ENCODE results near the gene A2M.
"Not testable (repeated sequence)": the region's sequence is repeated elsewhere in the genome, so short reads cannot be mapped to it uniquely, and the experiment has no call there.

Gene A2M

DNA sequence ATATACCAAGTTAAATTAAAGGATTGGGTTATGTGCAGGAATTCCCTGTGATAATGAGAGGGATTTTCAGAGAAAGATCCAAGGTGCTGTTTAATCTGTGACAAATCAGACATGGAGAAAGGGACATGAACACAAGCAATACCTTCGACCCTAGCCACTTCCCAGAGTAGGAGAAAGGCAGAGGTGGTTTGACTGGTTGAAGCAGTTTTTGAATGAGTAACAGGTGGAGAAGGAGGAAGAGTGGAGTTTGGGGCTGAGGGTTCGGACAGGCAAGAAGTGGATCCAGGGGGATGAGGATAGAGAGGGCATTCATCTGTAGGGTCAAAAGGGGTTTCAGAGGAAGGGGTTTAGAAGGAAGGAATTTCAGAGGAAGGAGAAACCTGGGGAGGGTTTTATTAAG is 27.4 kb upstream of the A2M start:
- Histone ChIP-seq H3K4me2 (ENCODE audit: low read length, poor library complexity, severe bottlenecking) (no peak overlapping the region), H3K23ac (ENCODE audit: low read length in 2 of 2) (no peak overlapping the region), H2AK5ac (ENCODE audit: low read length, severe bottlenecking) (no peak overlapping the region), H4K91ac (ENCODE audit: low read length) (no peak overlapping the region), H3K4me3 (ENCODE audit: insufficient read depth in 1 of 2, low read depth in 1 of 2, low read length in 2 of 2) (no peak overlapping the region), H3K4me1 (ENCODE audit: control insufficient read depth, insufficient read depth, low read depth, low read length) (no peaks in the 10 kb centered on the region), H4K8ac (ENCODE audit: low read length) (no peak overlapping the region), H2BK5ac (ENCODE audit: low read depth, low read length, poor library complexity, severe bottlenecking) (no peak overlapping the region), H2BK15ac (ENCODE audit: low read depth, poor library complexity, severe bottlenecking) (no peak overlapping the region), H3K9ac (ENCODE audit: low read length) (no peak overlapping the region), H3K4ac (ENCODE audit: low read depth in 1 of 2, low read length in 2 of 2) (no peak overlapping the region), H3K27ac (ENCODE audit: low read length, poor library complexity, severe bottlenecking) (no peak overlapping the region), H2BK120ac (ENCODE audit: low read depth, low read length) (no peak overlapping the region), H3K9me3 (ENCODE audit: control insufficient read depth, low read length) (peaks cover 35% of the 10 kb centered on the region), H3K14ac (ENCODE audit: low read length in 2 of 2) (no peak overlapping the region), H2AFZ (ENCODE audit: low read depth, low read length) (no peak overlapping the region), H3K36me3 (ENCODE audit: control insufficient read depth in 1 of 2, insufficient read depth in 2 of 2, low read depth in 1 of 2, low read length in 2 of 2) (no peaks in the 10 kb centered on the region), H3K18ac (ENCODE audit: low read depth in 1 of 2, low read length in 2 of 2) (no peak overlapping the region), H3K79me1 (replicated peaks; ENCODE audit: low read length, poor library complexity, severe bottlenecking) (no peaks in the 10 kb centered on the region), H3K27me3 (ENCODE audit: control insufficient read depth in 1 of 2, insufficient read depth in 1 of 2, low read length in 2 of 2) (no peaks in the 10 kb centered on the region), H2BK12ac (ENCODE audit: low read length in 2 of 2) (no peak overlapping the region)
- no peak for DNase-seq
- 64% methylated on average over 2 of the region's 2 CpGs for WGBS

- 20% methylated on average over 2 of the region's 2 CpGs for WGBS
- H3K4ac ChIP-seq (ENCODE audit: low read depth in 1 of 2, low read length in 2 of 2), result not testable (repeated sequence)
- peaks cover 18% of the 10 kb centered on the region for H3K9me3 ChIP-seq (ENCODE audit: control insufficient read depth, low read length)
Observed at GRCh38 chr12:9139588-9140290, 24.0 kb upstream of the A2M start.

DNA sequence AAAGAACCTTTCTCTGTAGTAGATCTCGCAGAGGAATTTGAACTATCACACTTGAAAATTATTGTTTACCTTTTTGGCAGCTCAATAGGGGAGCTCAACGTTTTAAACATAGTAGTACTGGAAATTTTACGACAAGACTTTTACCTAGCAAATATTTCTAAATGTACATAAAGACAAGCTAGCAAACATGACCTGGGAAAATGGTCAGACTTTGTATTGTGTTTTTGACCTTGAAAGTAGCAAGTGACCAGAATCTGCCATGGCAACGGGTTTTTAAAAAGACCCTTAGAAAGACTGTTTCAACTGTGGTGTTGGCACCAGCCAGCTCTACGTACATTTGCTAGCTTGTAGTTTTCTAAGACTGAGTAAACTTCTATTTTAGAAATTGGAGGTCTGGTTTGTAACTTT is 20.2 kb upstream of the A2M start:
- Histone ChIP-seq H3K4me1 (ENCODE audit: control insufficient read depth, insufficient read depth, low read depth, low read length) (no peaks in the 10 kb centered on the region), H2BK12ac (ENCODE audit: low read length in 2 of 2) (no peak overlapping the region), H3K4me2 (ENCODE audit: low read length, poor library complexity, severe bottlenecking) (no peak overlapping the region), H3K27ac (ENCODE audit: low read length, poor library complexity, severe bottlenecking) (no peak overlapping the region), H2AK5ac (ENCODE audit: low read length, severe bottlenecking) (no peak overlapping the region), H2BK15ac (ENCODE audit: low read depth, poor library complexity, severe bottlenecking) (no peak overlapping the region), H2AFZ (ENCODE audit: low read depth, low read length) (no peak overlapping the region), H3K4me3 (ENCODE audit: insufficient read depth in 1 of 2, low read depth in 1 of 2, low read length in 2 of 2) (no peak overlapping the region), H2BK120ac (ENCODE audit: low read depth, low read length) (no peak overlapping the region), H3K9me3 (ENCODE audit: control insufficient read depth, low read length) (peaks cover 4% of the 10 kb centered on the region), H3K79me1 (replicated peaks; ENCODE audit: low read length, poor library complexity, severe bottlenecking) (no peaks in the 10 kb centered on the region), H2BK5ac (ENCODE audit: low read depth, low read length, poor library complexity, severe bottlenecking) (no peak overlapping the region), H3K14ac (ENCODE audit: low read length in 2 of 2) (no peak overlapping the region), H3K9ac (ENCODE audit: low read length) (no peak overlapping the region), H3K27me3 (ENCODE audit: control insufficient read depth in 1 of 2, insufficient read depth in 1 of 2, low read length in 2 of 2) (no peaks in the 10 kb centered on the region), H3K4ac (ENCODE audit: low read depth in 1 of 2, low read length in 2 of 2) (no peak overlapping the region), H3K18ac (ENCODE audit: low read depth in 1 of 2, low read length in 2 of 2) (no peak overlapping the region), H4K91ac (ENCODE audit: low read length) (no peak overlapping the region), H3K36me3 (ENCODE audit: control insufficient read depth in 1 of 2, insufficient read depth in 2 of 2, low read depth in 1 of 2, low read length in 2 of 2) (no peaks in the 10 kb centered on the region), H4K8ac (ENCODE audit: low read length) (no peak overlapping the region), H3K23ac (ENCODE audit: low read length in 2 of 2) (no peak overlapping the region)
- 92% methylated on average over 4 of the region's 5 CpGs for WGBS
- DNase-seq, result no peak

More at GRCh38 chr12:9139588-9140290, 24.0 kb upstream of the A2M start:
- H3K79me1 ChIP-seq (replicated peaks; ENCODE audit: low read length, poor library complexity, severe bottlenecking); H2BK120ac ChIP-seq (ENCODE audit: low read depth, low read length); H2BK15ac ChIP-seq (ENCODE audit: low read depth, poor library complexity, severe bottlenecking); H4K8ac ChIP-seq (ENCODE audit: low read length); H3K23ac ChIP-seq (ENCODE audit: low read length in 2 of 2); H3K18ac ChIP-seq (ENCODE audit: low read depth in 1 of 2, low read length in 2 of 2); H4K91ac ChIP-seq (ENCODE audit: low read length); H3K4me2 ChIP-seq (ENCODE audit: low read length, poor library complexity, severe bottlenecking); H3K9ac ChIP-seq (ENCODE audit: low read length); H2AK5ac ChIP-seq (ENCODE audit: low read length, severe bottlenecking); DNase-seq; H3K4me1 ChIP-seq (ENCODE audit: control insufficient read depth, insufficient read depth, low read depth, low read length); H3K14ac ChIP-seq (ENCODE audit: low read length in 2 of 2); H2BK12ac ChIP-seq (ENCODE audit: low read length in 2 of 2); H3K4me3 ChIP-seq (ENCODE audit: insufficient read depth in 1 of 2, low read depth in 1 of 2, low read length in 2 of 2); H3K27me3 ChIP-seq (ENCODE audit: control insufficient read depth in 1 of 2, insufficient read depth in 1 of 2, low read length in 2 of 2); H3K36me3 ChIP-seq (ENCODE audit: control insufficient read depth in 1 of 2, insufficient read depth in 2 of 2, low read depth in 1 of 2, low read length in 2 of 2); H3K27ac ChIP-seq (ENCODE audit: low read length, poor library complexity, severe bottlenecking); H2AFZ ChIP-seq (ENCODE audit: low read depth, low read length); H2BK5ac ChIP-seq (ENCODE audit: low read depth, low read length, poor library complexity, severe bottlenecking): not testable (repeated sequence)

- no peaks in the 10 kb centered on the region for H3K27me3 ChIP-seq (ENCODE audit: control insufficient read depth in 1 of 2, insufficient read depth in 1 of 2, low read length in 2 of 2)
- WGBS, result 82% methylated on average over 16 of the region's 16 CpGs
- no peak overlapping the region for H2BK5ac ChIP-seq (ENCODE audit: low read depth, low read length, poor library complexity, severe bottlenecking)
- no peak overlapping the region for H2BK120ac ChIP-seq (ENCODE audit: low read depth, low read length)
- H3K4me2 ChIP-seq (ENCODE audit: low read length, poor library complexity, severe bottlenecking), result no peak overlapping the region
- H4K8ac ChIP-seq (ENCODE audit: low read length), result no peak overlapping the region
- no peak overlapping the region for H3K18ac ChIP-seq (ENCODE audit: low read depth in 1 of 2, low read length in 2 of 2)
- no peaks in the 10 kb centered on the region for H3K4me1 ChIP-seq (ENCODE audit: control insufficient read depth, insufficient read depth, low read depth, low read length)
- no peak overlapping the region for H2AFZ ChIP-seq (ENCODE audit: low read depth, low read length)
- H3K4ac ChIP-seq (ENCODE audit: low read depth in 1 of 2, low read length in 2 of 2), result no peak overlapping the region
- H3K23ac ChIP-seq (ENCODE audit: low read length in 2 of 2), result no peak overlapping the region
- H2BK12ac ChIP-seq (ENCODE audit: low read length in 2 of 2), result no peak overlapping the region
- no peak overlapping the region for H2BK15ac ChIP-seq (ENCODE audit: low read depth, poor library complexity, severe bottlenecking)
- no peak for DNase-seq
- peaks cover 6% of the 10 kb centered on the region for H3K9me3 ChIP-seq (ENCODE audit: control insufficient read depth, low read length)
- H4K91ac ChIP-seq (ENCODE audit: low read length), result no peak overlapping the region
- H3K9ac ChIP-seq (ENCODE audit: low read length), result no peak overlapping the region
- H2AK5ac ChIP-seq (ENCODE audit: low read length, severe bottlenecking), result no peak overlapping the region
- no peak overlapping the region for H3K27ac ChIP-seq (ENCODE audit: low read length, poor library complexity, severe bottlenecking)
- H3K79me1 ChIP-seq (replicated peaks; ENCODE audit: low read length, poor library complexity, severe bottlenecking), result no peaks in the 10 kb centered on the region
- H3K4me3 ChIP-seq (ENCODE audit: insufficient read depth in 1 of 2, low read depth in 1 of 2, low read length in 2 of 2), result no peak overlapping the region
- H3K36me3 ChIP-seq (ENCODE audit: control insufficient read depth in 1 of 2, insufficient read depth in 2 of 2, low read depth in 1 of 2, low read length in 2 of 2), result no peaks in the 10 kb centered on the region
- no peak overlapping the region for H3K14ac ChIP-seq (ENCODE audit: low read length in 2 of 2)
Observed at GRCh38 chr12:9134981-9135628, 19.4 kb upstream of the A2M start.
